ENCODE measurements around the gene DIDO1. TPM values are rescaled to one million over a fixed set of nuclear protein-coding genes. Genes with fewer than 3 reads are reported as not detected.

The DIDO1 gene
- total RNA-seq, 2 donors from 2014 or later, result 50.0 TPM

DNA sequence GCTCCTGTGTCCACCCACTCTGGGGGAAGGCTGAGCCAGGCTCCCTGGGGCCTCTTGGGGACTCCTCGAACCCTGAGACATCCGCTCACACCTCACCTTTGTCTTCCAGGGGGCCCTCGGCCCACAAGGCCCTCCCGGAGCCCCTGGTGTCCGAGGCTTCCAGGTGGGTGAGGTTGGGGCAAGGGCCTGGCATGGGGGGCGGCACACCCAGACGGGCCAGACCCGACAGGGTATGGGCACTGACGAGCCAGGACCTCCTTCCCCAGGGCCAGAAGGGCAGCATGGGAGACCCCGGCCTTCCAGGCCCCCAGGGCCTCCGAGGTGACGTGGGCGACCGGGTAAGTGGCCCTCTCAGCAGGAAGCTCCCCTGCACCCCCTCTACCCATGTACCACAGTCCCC lies 96.1 kb downstream of the DIDO1 start:
- no peak overlapping the region for H3K27ac Mint-ChIP-seq
- no peaks in the 10 kb centered on the region for H3K27me3 Mint-ChIP-seq (ENCODE audit: low read depth)
- no peaks in the 10 kb centered on the region for H3K36me3 Mint-ChIP-seq (ENCODE audit: insufficient read depth in 2 of 2)
- H3K4me1 Mint-ChIP-seq (ENCODE audit: low read depth), result no peaks in the 10 kb centered on the region
- H3K9me3 Mint-ChIP-seq, result no peaks in the 10 kb centered on the region
- DNase-seq (no peak), ATAC-seq (replicated peaks in 1 of 2) (no peak)
- no peak overlapping the region for H3K4me3 Mint-ChIP-seq

DNA sequence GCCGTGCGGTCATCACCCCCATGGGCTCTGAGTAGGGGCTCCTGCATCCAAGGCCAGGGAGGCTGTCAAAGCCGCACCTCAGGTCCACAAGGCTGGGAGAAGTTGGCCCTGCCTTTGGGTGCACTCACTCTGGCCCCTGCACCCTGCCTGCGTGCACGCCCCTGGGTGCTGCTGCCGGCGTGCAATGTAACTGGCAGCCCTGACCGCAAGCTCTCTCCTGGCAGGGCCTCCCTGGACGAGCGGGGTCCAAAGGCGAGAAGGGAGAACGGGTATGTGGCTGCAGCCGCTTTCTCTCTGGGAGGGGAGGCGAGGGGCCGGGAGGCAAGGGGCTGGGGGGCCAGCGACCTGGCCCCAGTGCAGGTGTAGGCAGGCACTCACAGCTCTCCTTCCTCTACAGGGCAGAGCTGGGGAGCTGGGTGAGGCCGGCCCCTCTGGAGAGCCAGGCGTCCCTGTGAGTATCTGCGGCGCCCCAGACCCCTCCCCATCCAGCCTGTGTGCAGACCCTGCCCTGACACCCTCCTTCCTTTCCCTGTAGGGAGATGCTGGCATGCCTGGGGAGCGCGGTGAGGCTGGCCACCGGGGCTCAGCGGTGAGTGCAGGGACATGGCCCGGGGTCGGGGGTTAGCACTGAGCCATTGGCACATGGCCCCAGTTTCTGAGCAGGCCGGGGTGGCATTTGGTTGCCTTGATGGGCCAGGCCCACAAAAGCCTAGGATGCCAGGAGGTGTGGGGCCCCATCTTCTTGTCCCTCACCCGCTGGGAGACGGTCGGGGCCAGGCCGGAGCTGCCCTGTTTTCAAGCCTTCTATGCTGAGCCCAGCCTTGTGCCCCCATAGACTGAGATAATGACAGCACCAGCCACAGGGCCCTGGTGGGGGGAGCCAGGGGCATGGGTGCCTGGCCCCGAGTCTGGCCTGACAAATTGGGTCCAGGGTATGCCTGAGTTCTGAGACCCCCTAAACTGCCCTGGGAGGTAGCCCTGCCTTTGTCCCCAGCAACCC lies 96.8 kb downstream of the DIDO1 start:
- Mint-ChIP-seq H3K36me3 (ENCODE audit: insufficient read depth in 2 of 2) (no peaks in the 10 kb centered on the region), H3K4me3 (no peak overlapping the region), H3K9me3 (no peaks in the 10 kb centered on the region), H3K4me1 (ENCODE audit: low read depth) (no peaks in the 10 kb centered on the region), H3K27me3 (ENCODE audit: low read depth) (no peaks in the 10 kb centered on the region), H3K27ac (no peak overlapping the region)
- ATAC-seq (replicated peaks in 1 of 2), result no peak
- DNase-seq, result no peak

DNA sequence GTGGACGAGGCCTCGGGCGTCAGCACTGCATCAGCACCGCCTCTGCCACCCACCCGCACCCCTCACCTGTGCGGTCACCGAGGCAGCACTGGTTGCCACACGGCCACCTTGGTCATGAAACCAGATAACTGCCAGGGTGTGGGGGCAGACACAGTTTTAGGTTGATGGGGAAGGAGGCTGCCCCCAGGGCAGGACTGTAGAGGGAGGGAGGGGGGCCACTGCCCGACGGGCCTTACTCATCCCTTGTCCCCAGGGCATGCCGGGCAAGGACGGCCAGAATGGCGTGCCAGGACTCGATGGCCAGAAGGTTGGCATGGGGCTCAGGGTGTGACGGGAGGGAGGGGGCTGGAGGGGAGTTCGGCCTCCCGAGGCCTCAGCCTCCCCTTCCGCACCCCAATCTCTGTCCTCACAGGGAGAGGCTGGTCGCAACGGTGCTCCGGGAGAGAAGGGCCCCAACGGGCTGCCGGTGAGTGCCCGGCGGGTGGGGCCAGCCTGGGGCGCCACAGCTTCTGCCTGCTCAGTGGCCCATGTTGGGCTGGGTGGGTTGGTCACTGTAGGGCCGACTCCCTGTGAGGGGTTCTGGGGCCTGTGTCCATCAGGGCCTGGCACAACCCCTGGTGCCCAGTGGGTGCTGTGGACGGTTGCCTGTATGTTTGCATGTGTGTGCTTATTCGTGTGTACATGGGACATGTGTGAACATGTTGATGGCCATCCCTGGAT lies 97.6 kb downstream of the DIDO1 start:
- no peak for ATAC-seq (replicated peaks in 1 of 2)
- DNase-seq, result no peak

DNA sequence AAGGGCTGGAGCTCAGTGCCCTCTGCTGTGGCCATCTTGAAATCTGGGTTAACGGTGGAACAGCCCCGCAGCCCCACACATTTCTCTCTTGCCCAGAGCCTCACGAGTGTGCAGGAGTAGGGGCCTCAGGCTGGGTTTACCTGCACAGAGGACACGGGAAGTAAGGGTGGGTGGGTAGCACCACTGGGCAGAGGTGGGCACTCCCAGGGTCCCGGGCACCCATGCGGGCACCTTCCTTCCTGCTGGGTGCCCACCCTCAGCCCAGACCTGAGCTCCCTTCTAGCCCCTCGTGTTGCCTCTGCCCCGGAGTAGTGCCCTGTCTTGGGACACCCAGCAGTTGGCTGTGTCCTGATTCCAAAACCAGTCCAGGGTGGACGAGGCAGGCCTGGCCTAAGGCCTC lies 98.3 kb downstream of the DIDO1 start:
- no peak overlapping the region for H3K4me3 Mint-ChIP-seq
- no peak overlapping the region for H3K27ac Mint-ChIP-seq
- H3K9me3 Mint-ChIP-seq, result no peaks in the 10 kb centered on the region
- no peaks in the 10 kb centered on the region for H3K36me3 Mint-ChIP-seq (ENCODE audit: insufficient read depth in 2 of 2)
- no peaks in the 10 kb centered on the region for H3K27me3 Mint-ChIP-seq (ENCODE audit: low read depth)
- ATAC-seq (replicated peaks in 1 of 2) (no peak), DNase-seq (no peak)
- H3K4me1 Mint-ChIP-seq (ENCODE audit: low read depth), result no peaks in the 10 kb centered on the region

More for the DNA sequence above, 97.6 kb downstream of the DIDO1 start:
- Mint-ChIP-seq H3K9me3 (no peaks in the 10 kb centered on the region), H3K4me3 (no peak overlapping the region), H3K4me1 (ENCODE audit: low read depth) (no peaks in the 10 kb centered on the region), H3K36me3 (ENCODE audit: insufficient read depth in 2 of 2) (no peaks in the 10 kb centered on the region), H3K27ac (no peak overlapping the region), H3K27me3 (ENCODE audit: low read depth) (no peaks in the 10 kb centered on the region)

Other genes starting within 250 kb of the DIDO1 start
- not detected for gene NTSR1, start 217.7 kb downstream of the DIDO1 start, total RNA-seq
- gene MRGBP, start 130.0 kb downstream of the DIDO1 start, total RNA-seq, result 10 to 100 TPM; 14.1 to 14.7 TPM
- 10 to 100 TPM; 42.9 to 44.9 TPM for gene OGFR, start 121.7 kb downstream of the DIDO1 start, total RNA-seq
- under 1 TPM; 0.31 to 0.46 TPM for gene COL9A3, start 109.5 kb downstream of the DIDO1 start, total RNA-seq
- gene TCFL5, start 64.7 kb downstream of the DIDO1 start, total RNA-seq, result 1 to 10 TPM; 4.4 to 4.9 TPM
- gene GID8, start 11.6 kb upstream of the DIDO1 start, total RNA-seq, result 10 to 100 TPM; 36.0 to 47.2 TPM
- 10 to 100 TPM; 10.2 to 11.8 TPM for gene SLC17A9, start 26.2 kb upstream of the DIDO1 start, total RNA-seq
- not detected for gene BHLHE23, start 80.5 kb upstream of the DIDO1 start, total RNA-seq